Natural killer cell (primary cell): ENCODE data around the gene ZFYVE9. TPM values are rescaled to one million over a fixed set of nuclear protein-coding genes. Genes with fewer than 3 reads are reported as not detected.

Experiments
- ATAC-seq, 3 donors: fragments of 150-1000 bp in 2 of 3; fragments of 200-7000 bp in 1 of 3; cut with Tn5 transposase; 1 replicate in 1 of 3; 2 replicates in 2 of 3; pipeline ENCODE4 v1.10.0; 2021; ENCODE audit warnings: mild to moderate bottlenecking in 2 of 3, moderate library complexity in 2 of 3
- DNase-seq, 2 donors: peaks; one replicate each; pipeline versions ENCODE4 v3.0.0 to v3.0.0-alpha.2; 2013 to 2021; ENCODE audit warnings: mixed read lengths in 1 of 2
- H3K27ac ChIP-seq: one replicate; pipeline ENCODE4 v1.5.1; 2013; ENCODE audit warnings: mild to moderate bottlenecking, low read length
- H3K27me3 ChIP-seq: one replicate; pipeline ENCODE4 v1.6.1; 2013; ENCODE audit warnings: low read length; ENCODE audit not compliant: control insufficient read depth, insufficient read depth
- H3K36me3 ChIP-seq: one replicate; pipeline ENCODE4 v1.6.1; 2013; ENCODE audit warnings: low read length; ENCODE audit not compliant: control insufficient read depth, insufficient read depth
- H3K4me1 ChIP-seq: one replicate; pipeline ENCODE4 v1.6.1; 2013; ENCODE audit warnings: low read length; ENCODE audit not compliant: control insufficient read depth, insufficient read depth
- H3K4me3 ChIP-seq: one replicate; pipeline ENCODE4 v1.5.1; 2013; ENCODE audit warnings: low read length
- H3K9me3 ChIP-seq: one replicate; pipeline ENCODE4 v1.6.1; 2013; ENCODE audit warnings: low read length; ENCODE audit not compliant: control insufficient read depth, insufficient read depth
- H3K27ac Mint-ChIP-seq, 2 donors: one replicate each; pipeline ENCODE4 v1.8.0; 2022; ENCODE audit warnings: mild to moderate bottlenecking in 2 of 2, mixed read lengths in 2 of 2, moderate library complexity in 1 of 2
- H3K27me3 Mint-ChIP-seq, 2 donors: one replicate each; pipeline ENCODE4 v1.8.0; 2022; ENCODE audit warnings: low read depth in 2 of 2, mixed read lengths in 2 of 2
- H3K36me3 Mint-ChIP-seq: one replicate; pipeline ENCODE4 v1.8.0; 2022; ENCODE audit warnings: mixed read lengths
- H3K4me1 Mint-ChIP-seq, 2 donors: one replicate each; pipeline ENCODE4 v1.8.0; 2022; ENCODE audit warnings: mixed read lengths in 2 of 2
- H3K4me3 Mint-ChIP-seq: one replicate; pipeline ENCODE4 v1.8.0; 2022; ENCODE audit warnings: mild to moderate bottlenecking, moderate library complexity, mixed read lengths
- H3K9me3 Mint-ChIP-seq, 2 donors: one replicate each; pipeline ENCODE4 v1.8.0; 2022; ENCODE audit warnings: mixed read lengths in 2 of 2
- CTCF ChIP-seq: fragments of 200-600 bp; IDR thresholded peaks from one replicate; pipeline ENCODE4 v1.8.0; 2022; ENCODE audit warnings: antibody characterized with exemption
- WGBS: methylation state at CpG from one replicate; pipeline ENCODE4 v1.1.7; 2013; ENCODE audit warnings: missing lambda C conversion rate; ENCODE audit not compliant: insufficient coverage; 5-methylcytosine and 5-hydroxymethylcytosine counted together
- intact Hi-C: fragments of 100-400 bp; cut with micrococcal nuclease; formaldehyde crosslinking; loops from one replicate; pipeline ENCODE4 v1.14.2; 2022
- total RNA-seq, 4 donors: library from RNA; stranded (reverse); fragments of 120-200 nt in 1 of 4; gene quantifications; one replicate each; pipeline versions ENCODE4 v1.2.3 to v1.2.4, GENCODE V29; 2013 to 2022

Gene ZFYVE9
- total RNA-seq, 3 donors from 2014 or later (not counting 1 experiment from before 2014, with no cell fraction given): 1.1 to 2.3 (median 1.8) TPM

GRCh38 chr1:52393174-52393573 is 251.3 kb downstream of the ZFYVE9 start:
- Mint-ChIP-seq H3K27ac (no peak overlapping the region), H3K4me1 (no peaks in the 10 kb centered on the region), H3K27me3 (no peaks in the 10 kb centered on the region), H3K4me3 (no peak overlapping the region), H3K9me3 (no peaks in the 10 kb centered on the region), H3K36me3 (no peaks in the 10 kb centered on the region)
- intact Hi-C loops: no loop called here
- WGBS: 98% methylated on average over 5 of the region's 5 CpGs
- no peaks in the 10 kb centered on the region for H3K27me3 ChIP-seq
- H3K4me1 ChIP-seq: no peaks in the 10 kb centered on the region
- no peak overlapping the region for H3K4me3 ChIP-seq
- no peaks in the 10 kb centered on the region for H3K36me3 ChIP-seq
- no peak for TF ChIP-seq CTCF
- H3K9me3 ChIP-seq: no peaks in the 10 kb centered on the region
- no peak for ATAC-seq
- no peak overlapping the region for H3K27ac ChIP-seq
- no peak for DNase-seq

Other genes starting within 250 kb of the ZFYVE9 start
- under 1 TPM in 1 of 3 donors, not detected in 2; 0.03 TPM for gene RAB3B, start 151.4 kb upstream of the ZFYVE9 start, total RNA-seq
- 10 to 100 TPM; 12.6 to 13.8 (median 13.2) TPM for gene KTI12, start 108.3 kb upstream of the ZFYVE9 start, total RNA-seq
- gene TXNDC12, start 86.9 kb upstream of the ZFYVE9 start, total RNA-seq: 10 to 100 TPM; 35.0 to 39.4 (median 38.7) TPM
- gene BTF3L4, start 85.8 kb upstream of the ZFYVE9 start, total RNA-seq: 10 to 100 TPM; 24.2 to 25.3 (median 25.2) TPM
- 10 to 100 TPM; 61.4 to 78.4 (median 68.8) TPM for gene CC2D1B, start 224.1 kb downstream of the ZFYVE9 start, total RNA-seq